ENCODE results near the gene ALDH7A1.

DNA sequence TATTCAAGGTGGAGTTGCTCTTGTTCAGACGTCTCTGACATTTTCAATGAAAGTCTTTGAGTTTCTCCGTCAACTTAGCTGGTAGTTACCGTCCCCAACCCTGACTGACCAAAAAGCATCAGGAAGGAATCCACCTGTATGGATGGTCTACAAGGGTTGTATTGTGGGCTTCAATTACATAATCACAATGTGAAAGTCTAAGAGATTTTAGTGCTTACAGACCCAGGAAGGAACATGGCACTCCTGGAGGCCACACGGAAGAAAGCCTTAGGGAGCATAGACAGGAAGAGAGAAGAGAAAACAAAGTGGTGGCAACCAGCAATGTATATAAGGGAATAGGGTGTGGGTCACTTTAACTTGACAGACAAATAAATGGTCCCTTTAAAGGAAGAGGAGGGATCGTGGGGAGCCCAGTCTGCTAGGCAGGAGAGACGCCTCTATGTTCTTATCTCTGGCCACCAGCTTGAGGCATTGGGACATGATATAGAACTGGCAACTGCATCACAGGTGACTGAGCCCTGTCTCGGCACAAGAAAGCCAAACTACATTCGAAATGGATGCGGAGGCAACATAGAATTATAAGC, 80.4 kb downstream of the ALDH7A1 start:
- TF ChIP-seq POLR2AphosphoS5 (IDR thresholded peaks at IDR 0.05; ENCODE audit: low read depth, low read length): no peak
- TF ChIP-seq, protein P1, sequence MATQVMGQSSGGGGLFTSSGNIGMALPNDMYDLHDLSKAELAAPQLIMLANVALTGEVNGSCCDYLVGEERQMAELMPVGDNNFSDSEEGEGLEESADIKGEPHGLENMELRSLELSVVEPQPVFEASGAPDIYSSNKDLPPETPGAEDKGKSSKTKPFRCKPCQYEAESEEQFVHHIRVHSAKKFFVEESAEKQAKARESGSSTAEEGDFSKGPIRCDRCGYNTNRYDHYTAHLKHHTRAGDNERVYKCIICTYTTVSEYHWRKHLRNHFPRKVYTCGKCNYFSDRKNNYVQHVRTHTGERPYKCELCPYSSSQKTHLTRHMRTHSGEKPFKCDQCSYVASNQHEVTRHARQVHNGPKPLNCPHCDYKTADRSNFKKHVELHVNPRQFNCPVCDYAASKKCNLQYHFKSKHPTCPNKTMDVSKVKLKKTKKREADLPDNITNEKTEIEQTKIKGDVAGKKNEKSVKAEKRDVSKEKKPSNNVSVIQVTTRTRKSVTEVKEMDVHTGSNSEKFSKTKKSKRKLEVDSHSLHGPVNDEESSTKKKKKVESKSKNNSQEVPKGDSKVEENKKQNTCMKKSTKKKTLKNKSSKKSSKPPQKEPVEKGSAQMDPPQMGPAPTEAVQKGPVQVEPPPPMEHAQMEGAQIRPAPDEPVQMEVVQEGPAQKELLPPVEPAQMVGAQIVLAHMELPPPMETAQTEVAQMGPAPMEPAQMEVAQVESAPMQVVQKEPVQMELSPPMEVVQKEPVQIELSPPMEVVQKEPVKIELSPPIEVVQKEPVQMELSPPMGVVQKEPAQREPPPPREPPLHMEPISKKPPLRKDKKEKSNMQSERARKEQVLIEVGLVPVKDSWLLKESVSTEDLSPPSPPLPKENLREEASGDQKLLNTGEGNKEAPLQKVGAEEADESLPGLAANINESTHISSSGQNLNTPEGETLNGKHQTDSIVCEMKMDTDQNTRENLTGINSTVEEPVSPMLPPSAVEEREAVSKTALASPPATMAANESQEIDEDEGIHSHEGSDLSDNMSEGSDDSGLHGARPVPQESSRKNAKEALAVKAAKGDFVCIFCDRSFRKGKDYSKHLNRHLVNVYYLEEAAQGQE (IDR thresholded peaks at IDR 0.05; ENCODE audit: insufficient read depth in 1 of 2, low read depth in 2 of 2, low read length in 2 of 2): no peak

Measured in PFSK-1 (cell line).